GM12878 (cell line): Measurements from ENCODE around the gene AIDA. TPM values are rescaled to one million over a fixed set of nuclear protein-coding genes. Genes with fewer than 3 reads are reported as not detected.
A peak's percentile ranks its signal among the peaks of the same experiment; 100 is the strongest.
"Not testable (repeated sequence)": the region's sequence is repeated elsewhere in the genome, so short reads cannot be mapped to it uniquely, and the experiment has no call there.

ENCODE experiments used
- ATAC-seq: fragments of 200-7000 bp; cut with Tn5 transposase; 3 replicates; pipeline ENCODE4 v1.9.1; 2020; ENCODE audit warnings: mild to moderate bottlenecking, moderate library complexity
- BruUV-seq: library from RNA; stranded (reverse); fragments of 400-500 nt; replicated peaks from 2 replicates; lab custom pipeline; 2021; lab: Mats Ljungman, UMichigan
- CTCF ChIA-PET: fragments of 300-600 bp; sonication (Branson Sonifier 250); formaldehyde crosslinking; extraction: SDS; loops from one replicate; lab custom pipeline; 2021; ENCODE audit warnings: inconsistent platforms; lab: Yijun Ruan, JAX
- POLR2A ChIA-PET: fragments of 350-600 bp; formaldehyde crosslinking; extraction: SDS; loops from one replicate; lab custom pipeline; 2021; ENCODE audit warnings: inconsistent platforms; lab: Charles Lee
- RAD21 ChIA-PET: fragments of 300-600 bp; sonication (Branson Sonifier 250); formaldehyde crosslinking; loops from one replicate; lab custom pipeline; 2023; ENCODE audit warnings: antibody characterized with exemption; ENCODE audit not compliant: unreplicated experiment; lab: Charles Lee
- SMC1A ChIA-PET: fragments of 300-600 bp; sonication (Branson Sonifier 250); formaldehyde crosslinking; loops from one replicate; lab custom pipeline; 2023; ENCODE audit not compliant: unreplicated experiment, uncharacterized antibody; lab: Charles Lee
- DNase-seq: peaks from one replicate; pipeline ENCODE4 v3.0.0-alpha.2; 2011; ENCODE audit warnings: low read depth, low spot score
- FAIRE-seq: peaks from 3 replicates; lab custom pipeline; 2011; peaks lifted over from hg19 to GRCh38; lab: Jason Lieb, UNC
- H2AFZ ChIP-seq: 2 replicates; pipeline ENCODE4 v1.6.0; 2011; ENCODE audit warnings: low read depth, low read length, control low read depth; ENCODE audit not compliant: control insufficient read depth
- H3K27ac ChIP-seq: 2 replicates; pipeline ENCODE4 v1.5.1; 2011; ENCODE audit warnings: control low read depth; ENCODE audit not compliant: control insufficient read depth, insufficient read depth
- H3K27me3 ChIP-seq, 2 experiments: replicated peaks in 1 of 2; 2 replicates each; pipeline versions ENCODE4 v1.6.0 to v1.6.1; 2011; ENCODE audit warnings: low read length in 1 of 2; ENCODE audit not compliant: control insufficient read depth in 2 of 2, insufficient read depth in 2 of 2
- H3K36me3 ChIP-seq, 2 experiments: 2 replicates each; pipeline ENCODE4 v1.5.1; 2011; ENCODE audit warnings: low read length in 1 of 2; ENCODE audit not compliant: control insufficient read depth in 2 of 2, insufficient read depth in 2 of 2
- H3K4me1 ChIP-seq: 2 replicates; pipeline ENCODE4 v1.6.1; 2011; ENCODE audit warnings: mild to moderate bottlenecking, low read length, moderate library complexity, mixed read lengths; ENCODE audit not compliant: control insufficient read depth, insufficient read depth
- H3K4me2 ChIP-seq: 2 replicates; pipeline ENCODE4 v1.6.0; 2011; ENCODE audit warnings: control low read depth; ENCODE audit not compliant: control insufficient read depth, insufficient read depth
- H3K4me3 ChIP-seq: fragments of 200-600 bp; sonication (generic); 2 replicates; pipeline ENCODE4 v1.5.1; 2016
- H3K79me2 ChIP-seq: 2 replicates; pipeline ENCODE4 v1.6.0; 2011; ENCODE audit warnings: low read length; ENCODE audit not compliant: control insufficient read depth, insufficient read depth
- H3K9ac ChIP-seq: 2 replicates; pipeline ENCODE4 v1.8.0; 2011; ENCODE audit warnings: low read length, control low read depth, mixed read lengths; ENCODE audit not compliant: control insufficient read depth, insufficient read depth
- H3K9me3 ChIP-seq: replicated peaks from 3 replicates; pipeline ENCODE4 v1.5.1; 2011; ENCODE audit warnings: mild to moderate bottlenecking, low read length; ENCODE audit not compliant: control insufficient read depth, insufficient read depth
- H4K20me1 ChIP-seq: 2 replicates; pipeline ENCODE4 v1.6.0; 2011; ENCODE audit not compliant: control insufficient read depth, insufficient read depth
- EZH2 ChIP-seq: IDR thresholded peaks from 2 replicates; pipeline ENCODE4 v1.6.1; 2012; ENCODE audit warnings: low read depth, mild to moderate bottlenecking, control low read depth, inconsistent platforms, low read length, borderline replicate concordance; ENCODE audit not compliant: control insufficient read depth
- GATAD2B ChIP-seq: fragments of 450-650 bp; conservative IDR thresholded peaks from 2 replicates; pipeline ENCODE4 v1.6.1; 2017; ENCODE audit warnings: low read depth, mild to moderate bottlenecking, moderate library complexity
- HCFC1 ChIP-seq: fragments of 150-350 bp; IDR thresholded peaks from 2 replicates; pipeline ENCODE4 v1.6.1; 2014; ENCODE audit warnings: low read length
- RAD21 ChIP-seq: IDR thresholded peaks from 2 replicates; pipeline ENCODE4 v1.6.1; 2011; ENCODE audit warnings: mild to moderate bottlenecking, low read depth, low read length, moderate library complexity; ENCODE audit not compliant: insufficient read depth
- RB1 ChIP-seq: fragments of 450-650 bp; formaldehyde crosslinking; IDR thresholded peaks from 2 replicates; pipeline ENCODE4 v1.6.1; 2017; ENCODE audit warnings: mild to moderate bottlenecking, borderline replicate concordance
- RELA ChIP-seq: fragments of 450-650 bp; IDR thresholded peaks from 2 replicates; pipeline ENCODE4 v1.8.0; 2014; ENCODE audit warnings: borderline replicate concordance; ENCODE audit not compliant: partially characterized antibody
- SMAD5 ChIP-seq: IDR thresholded peaks from 2 replicates; pipeline ENCODE4 v1.6.1; 2016; ENCODE audit warnings: antibody characterized with exemption, low read depth
- SP1 ChIP-seq: IDR thresholded peaks from one replicate; pipeline ENCODE4 v1.6.1; 2011; ENCODE audit warnings: low read depth, low read length
- USF1 ChIP-seq: IDR thresholded peaks from 2 replicates; pipeline ENCODE4 v1.6.1; 2011; ENCODE audit warnings: borderline replicate concordance, low read depth, mild to moderate bottlenecking, moderate library complexity, mixed read lengths, low read length; ENCODE audit not compliant: insufficient read depth; ENCODE audit errors: extremely low read length
- WGBS: methylation state at CpG from one replicate; pipeline ENCODE4 v1.1.6; 2016; ENCODE audit warnings: low lambda C conversion rate; ENCODE audit not compliant: insufficient replicate concordance, insufficient coverage; ENCODE audit errors: missing lambda C conversion rate; 5-methylcytosine and 5-hydroxymethylcytosine counted together
- in situ Hi-C: fragments of 300-500 bp; cut with MboI; formaldehyde crosslinking; loops from 9 replicates; pipeline ENCODE4 v1.14.3; 2018; ENCODE audit warnings: mixed read lengths
- intact Hi-C: fragments of 100-400 bp; cut with micrococcal nuclease; formaldehyde crosslinking; loops from one replicate; pipeline ENCODE4 v1.14.2; 2022; ENCODE audit not compliant: unreplicated experiment
- polyA plus RNA-seq, 11 experiments: library from polyadenylated mRNA; depleted of rRNA in 4 of 11; unstranded in 6 of 11; stranded (reverse) in 5 of 11; fragments of >200 nt; fragmentation: Nextera tagmentation in 4 of 11; fragmentation: Illumina TruSeq in 1 of 11; extraction: Ambion mirVana in 4 of 11; extraction: Trizol in 1 of 11; gene quantifications; 1 replicate in 1 of 11; 2 replicates in 10 of 11; pipeline versions ENCODE4 v1.2.1 to v1.2.3, GENCODE V29; 2011 to 2016; ENCODE audit warnings: inconsistent platforms in 2 of 11, missing spikeins in 2 of 11, low read depth in 1 of 11
- total RNA-seq, 4 experiments: library from RNA; depleted of rRNA in 3 of 4; stranded (reverse); fragments of >200 nt in 3 of 4; fragmentation: Illumina TruSeq in 1 of 4; extraction: Trizol in 1 of 4; gene quantifications; 2 replicates each; pipeline versions ENCODE4 v1.2.1 to v1.2.3, GENCODE V29; 2013 to 2021

AIDA gene
- total and polyA plus RNA-seq, 10 of the 15 experiments (the other 5 are each of a cell fraction or from before 2014, with no cell fraction given): 8.9 to 43.1 (median 19.2) TPM

- TF ChIP-seq RELA (no peak), SP1 (no peak), EZH2 (no peak), GATAD2B (no peak), RAD21 (no peak), RB1 (no peak), SMAD5 (no peak), HCFC1 (no peak), USF1 (no peak)
Measured at GRCh38 chr1:222670110-222670509, 42.2 kb downstream of the AIDA start (continued).

GRCh38 chr1:222669107-222669506 lies 43.2 kb downstream of the AIDA start:
- in situ Hi-C loops, intact Hi-C loops, H3K4me2 ChIP-seq, CTCF ChIA-PET, H3K27ac ChIP-seq, POLR2A ChIA-PET, ATAC-seq, H2AFZ ChIP-seq, H3K4me1 ChIP-seq, H3K9ac ChIP-seq, H3K79me2 ChIP-seq, H4K20me1 ChIP-seq, RAD21 ChIA-PET, H3K4me3 ChIP-seq, H3K9me3 ChIP-seq, DNase-seq, FAIRE-seq, H3K27me3 ChIP-seq: not testable (repeated sequence)
- SMC1A ChIA-PET: interaction anchor here (1.3 kb wide), 1 partner anchor 11 kb away, joined by 3 read pairs; no protein-coding TSS in a partner anchor
- peaks cover 0 to 22% of the 10 kb centered on the region in 2 experiments; a peak in 1 of 4 replicates for H3K36me3 ChIP-seq
- WGBS: 67% methylated on average over 1 of the region's 2 CpGs
- BruUV-seq: TSS peak; percentile 24

GRCh38 chr1:222668184-222668583 lies 44.1 kb downstream of the AIDA start:
- H2AFZ ChIP-seq, ATAC-seq, H3K79me2 ChIP-seq, CTCF ChIA-PET, in situ Hi-C loops, intact Hi-C loops, RAD21 ChIA-PET, H3K27me3 ChIP-seq, H3K9me3 ChIP-seq, H3K4me1 ChIP-seq, BruUV-seq, H4K20me1 ChIP-seq, H3K27ac ChIP-seq, H3K9ac ChIP-seq, DNase-seq, H3K4me3 ChIP-seq, H3K4me2 ChIP-seq: not testable (repeated sequence)
- no CpG with 5 or more reads among the region's 4 CpGs for WGBS
- ChIA-PET SMC1A (interaction anchor here (0.7 to 0.8 kb wide), 2 partner anchors 10 to 52 kb away, joined by 3 to 4 read pairs; no protein-coding TSS in a partner anchor), POLR2A (interaction anchor here (0.6 kb wide), 1 partner anchor 1202 kb away, joined by 4 read pairs; no protein-coding TSS in a partner anchor)
- H3K36me3 ChIP-seq: peaks cover 2 to 31% of the 10 kb centered on the region in 2 experiments
- peak; percentile 44 for FAIRE-seq
